A673 (cell line): ENCODE data around the gene RNF44. TPM values are rescaled to one million over a fixed set of nuclear protein-coding genes. Genes with fewer than 3 reads are reported as not detected.
A peak's percentile ranks its signal among the peaks of the same experiment; 100 is the strongest.

Experiments
- BruUV-seq: library from RNA; stranded (reverse); fragments of 400-500 nt; replicated peaks from 2 replicates; lab custom pipeline; 2021; lab: Mats Ljungman, UMichigan
- CTCF ChIA-PET: fragments of 300-600 bp; sonication (Branson Sonifier 250); formaldehyde crosslinking; loops from one replicate; lab custom pipeline; 2022; ENCODE audit warnings: antibody characterized with exemption; lab: Charles Lee
- POLR2A ChIA-PET: fragments of 300-600 bp; sonication (Branson Sonifier 250); formaldehyde crosslinking; loops from one replicate; lab custom pipeline; 2022; ENCODE audit warnings: antibody characterized with exemption; ENCODE audit not compliant: low non-redundant PET; lab: Charles Lee
- DNase-seq: peaks from one replicate; pipeline ENCODE4 v3.0.0-alpha.2; 2015; ENCODE audit warnings: low spot score
- H3K27ac ChIP-seq: fragments of 200-600 bp; sonication (generic); 2 replicates; pipeline ENCODE4 v1.5.1; 2016; ENCODE audit warnings: mixed run types, low read depth, mild to moderate bottlenecking, mixed read lengths, antibody characterized with exemption, low read length; ENCODE audit not compliant: poor library complexity, severe bottlenecking
- H3K27me3 ChIP-seq: fragments of 200-600 bp; sonication (generic); replicated peaks from 2 replicates; pipeline ENCODE4 v1.6.1; 2017; ENCODE audit warnings: mixed run types, low read depth, mild to moderate bottlenecking, mixed read lengths, antibody characterized with exemption, low read length; ENCODE audit not compliant: insufficient read depth, poor library complexity
- H3K36me3 ChIP-seq: fragments of 200-600 bp; sonication (generic); 2 replicates; pipeline ENCODE4 v1.6.1; 2016; ENCODE audit warnings: mixed run types, mild to moderate bottlenecking, mixed read lengths, antibody characterized with exemption, low read length; ENCODE audit not compliant: insufficient read depth, poor library complexity, severe bottlenecking
- H3K4me1 ChIP-seq: fragments of 200-600 bp; sonication (generic); 2 replicates; pipeline ENCODE4 v1.6.1; 2017; ENCODE audit warnings: mixed run types, mild to moderate bottlenecking, mixed read lengths, antibody characterized with exemption, low read length; ENCODE audit not compliant: insufficient read depth, poor library complexity, severe bottlenecking
- H3K4me3 ChIP-seq: fragments of 200-600 bp; sonication (generic); 2 replicates; pipeline ENCODE4 v1.5.1; 2016; ENCODE audit warnings: low read depth, mixed run types, mild to moderate bottlenecking, mixed read lengths, low read length; ENCODE audit not compliant: poor library complexity, severe bottlenecking
- H3K9me3 ChIP-seq: fragments of 200-600 bp; sonication (generic); 2 replicates; pipeline ENCODE4 v1.6.1; 2016; ENCODE audit warnings: mixed run types, low read depth, mild to moderate bottlenecking, mixed read lengths, antibody characterized with exemption, low read length; ENCODE audit not compliant: poor library complexity, severe bottlenecking
- CTCF ChIP-seq: fragments of 300-800, 200-600 bp; sonication (generic); conservative IDR thresholded peaks from 2 replicates; pipeline ENCODE4 v1.5.1; 2017; ENCODE audit warnings: low read depth, mild to moderate bottlenecking, antibody characterized with exemption, low read length, moderate library complexity, mixed read lengths
- EZH2 ChIP-seq: fragments of 200-600 bp; sonication (generic); IDR thresholded peaks from 2 replicates; pipeline ENCODE4 v1.6.1; 2017; ENCODE audit warnings: borderline replicate concordance, low read depth, mild to moderate bottlenecking, mixed read lengths, antibody characterized with exemption, low read length; ENCODE audit not compliant: poor library complexity, severe bottlenecking
- intact Hi-C: fragments of 100-400 bp; cut with micrococcal nuclease; formaldehyde crosslinking; loops from one replicate; pipeline ENCODE4 v1.10.0; 2022; ENCODE audit not compliant: unreplicated experiment
- total RNA-seq: library from RNA; stranded (reverse); gene quantifications from 2 replicates; pipeline ENCODE4 v1.2.3, GENCODE V29; 2021

RNF44 gene
- total RNA-seq, 1 experiment from 2014 or later, result 92.8 TPM

- DNase-seq, result peak; percentile 60
- ChIA-PET POLR2A (interaction anchor here (0.6 kb wide), 1 partner anchor 386 kb away, joined by 6 read pairs; no protein-coding TSS in a partner anchor), CTCF (interaction anchor here (0.5 kb wide), 1 partner anchor 872 kb away, joined by 5 read pairs; no protein-coding TSS in a partner anchor)
- Histone ChIP-seq H3K4me3 (no peak overlapping the region), H3K9me3 (no peaks in the 10 kb centered on the region), H3K27me3 (no peaks in the 10 kb centered on the region), H3K27ac (no peak overlapping the region), H3K4me1 (no peaks in the 10 kb centered on the region), H3K36me3 (no peaks in the 10 kb centered on the region)
- no TSS peak for BruUV-seq
- TF ChIP-seq CTCF (peak; percentile 86), EZH2 (no peak)
- intact Hi-C loops, result loop anchor here (5.0 to 10.0 kb wide), 3 partner anchors 44 to 381 kb away; partner anchors contain the start of gene CLTB
These were observed 36.5 kb upstream of the RNF44 start for GRCh38 chr5:176573564-176574296.

GRCh38 chr5:176570044-176570443 is 32.8 kb upstream of the RNF44 start:
- no peak for TF ChIP-seq EZH2
- TF ChIP-seq CTCF, result peak; percentile 19; the same call in 1 of the 2 replicates
- H3K27me3 ChIP-seq, result no peaks in the 10 kb centered on the region
- no peaks in the 10 kb centered on the region for H3K9me3 ChIP-seq
- CTCF ChIA-PET, result interaction anchor here (0.6 kb wide), 1 partner anchor 23 kb away, joined by 3 read pairs; no protein-coding TSS in a partner anchor
- no peaks in the 10 kb centered on the region for H3K4me1 ChIP-seq
- DNase-seq, result peak; percentile 13
- POLR2A ChIA-PET, result interaction anchor here (0.6 kb wide), 1 partner anchor 30 kb away, joined by 3 read pairs; no protein-coding TSS in a partner anchor
- H3K4me3 ChIP-seq, result no peak overlapping the region
- intact Hi-C loops, result loop anchor here (5.0 to 10.0 kb wide), 3 partner anchors 47 to 385 kb away; partner anchors contain the start of gene CLTB
- no peaks in the 10 kb centered on the region for H3K36me3 ChIP-seq
- BruUV-seq, result no TSS peak
- no peak overlapping the region for H3K27ac ChIP-seq

- BruUV-seq, result no TSS peak
- ChIA-PET POLR2A (no interaction called here), CTCF (no interaction called here)
- Histone ChIP-seq H3K9me3 (no peaks in the 10 kb centered on the region), H3K4me1 (no peaks in the 10 kb centered on the region), H3K27ac (no peak overlapping the region), H3K4me3 (no peak overlapping the region), H3K36me3 (no peaks in the 10 kb centered on the region), H3K27me3 (no peaks in the 10 kb centered on the region)
- TF ChIP-seq CTCF (no peak), EZH2 (no peak)
- no peak for DNase-seq
- intact Hi-C loops, result no loop called here
These were observed 31.5 kb upstream of the RNF44 start for GRCh38 chr5:176568657-176569056.
